ENCODE results near the gene CTBS.

The CTBS gene

DNA sequence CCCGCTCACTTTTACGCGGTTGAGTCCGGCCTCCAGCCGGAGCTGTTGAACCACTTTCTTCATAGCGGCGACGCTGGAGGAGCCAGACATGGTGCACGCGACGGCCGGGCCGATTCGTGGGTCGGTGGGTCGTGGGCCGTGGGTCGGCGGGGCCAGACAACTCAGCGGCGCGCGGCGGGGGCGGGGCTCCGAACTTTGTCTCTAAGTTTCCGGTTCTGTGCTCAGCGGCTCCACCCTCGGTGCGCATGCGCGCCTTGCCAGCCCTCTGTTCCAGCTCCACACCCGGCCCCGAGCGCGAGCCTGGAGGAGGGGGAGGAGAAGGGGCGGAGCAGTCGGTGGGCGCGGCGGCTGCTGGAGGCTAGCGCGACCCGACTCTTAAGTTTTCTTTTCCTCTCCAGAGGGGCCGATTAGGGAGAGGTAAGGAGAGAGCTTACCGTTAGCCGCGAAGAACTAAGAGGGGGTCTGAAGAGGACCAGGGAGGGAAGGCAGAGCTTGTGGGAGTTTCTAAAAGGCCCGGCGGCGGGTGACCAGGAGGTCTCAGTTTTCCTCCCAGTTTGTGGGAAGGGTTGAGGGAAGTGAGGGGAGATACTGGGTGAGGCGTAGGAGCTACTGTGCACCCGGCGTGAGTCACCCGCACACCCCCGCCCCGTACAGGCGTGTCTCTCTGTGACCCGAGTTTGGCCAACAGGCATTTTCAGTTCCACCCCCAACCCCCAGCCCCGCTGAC is 68.1 kb downstream of the CTBS start, which contains the start of the genes GNG5 and SPATA1:
Gene GNG5, minus strand, starts transcription at position 580 of the 727 bp plus-strand sequence. Its CDS starts 490 bp downstream, at position 90.
Gene SPATA1, plus strand, starts transcription at position 385 of the 727 bp plus-strand sequence. CDS start 9,974 bp downstream, outside the sequence.
- peak; percentile 96 for DNase-seq (ENCODE audit: low spot score)

DNA sequence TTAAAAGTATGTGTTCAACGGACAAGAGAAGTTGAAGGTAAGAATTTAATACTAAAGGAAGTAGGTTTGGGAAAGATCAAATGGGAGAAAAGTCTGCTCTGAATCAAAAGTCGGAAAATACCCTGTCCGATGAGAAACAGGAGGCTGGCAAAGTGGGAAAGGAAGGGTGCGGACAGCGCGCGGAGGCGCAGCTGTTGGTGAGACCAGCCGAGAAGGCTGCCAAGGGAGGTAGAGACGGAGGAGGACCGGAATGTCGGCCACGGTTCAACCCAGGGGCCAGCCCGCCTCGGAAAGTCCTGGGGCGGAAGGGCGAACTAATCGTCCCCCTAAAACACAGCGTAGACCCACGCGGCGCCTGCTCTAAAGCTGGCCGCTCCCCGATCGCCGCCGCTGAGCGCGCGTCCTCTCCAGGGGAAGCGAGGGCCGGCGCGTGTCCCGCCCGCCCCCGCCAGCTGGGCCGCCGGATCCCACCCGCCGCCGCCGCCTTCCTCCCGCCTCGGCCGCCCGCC is 68.7 kb downstream of the CTBS start:
- DNase-seq (ENCODE audit: low spot score), result peak; percentile 46

DNA sequence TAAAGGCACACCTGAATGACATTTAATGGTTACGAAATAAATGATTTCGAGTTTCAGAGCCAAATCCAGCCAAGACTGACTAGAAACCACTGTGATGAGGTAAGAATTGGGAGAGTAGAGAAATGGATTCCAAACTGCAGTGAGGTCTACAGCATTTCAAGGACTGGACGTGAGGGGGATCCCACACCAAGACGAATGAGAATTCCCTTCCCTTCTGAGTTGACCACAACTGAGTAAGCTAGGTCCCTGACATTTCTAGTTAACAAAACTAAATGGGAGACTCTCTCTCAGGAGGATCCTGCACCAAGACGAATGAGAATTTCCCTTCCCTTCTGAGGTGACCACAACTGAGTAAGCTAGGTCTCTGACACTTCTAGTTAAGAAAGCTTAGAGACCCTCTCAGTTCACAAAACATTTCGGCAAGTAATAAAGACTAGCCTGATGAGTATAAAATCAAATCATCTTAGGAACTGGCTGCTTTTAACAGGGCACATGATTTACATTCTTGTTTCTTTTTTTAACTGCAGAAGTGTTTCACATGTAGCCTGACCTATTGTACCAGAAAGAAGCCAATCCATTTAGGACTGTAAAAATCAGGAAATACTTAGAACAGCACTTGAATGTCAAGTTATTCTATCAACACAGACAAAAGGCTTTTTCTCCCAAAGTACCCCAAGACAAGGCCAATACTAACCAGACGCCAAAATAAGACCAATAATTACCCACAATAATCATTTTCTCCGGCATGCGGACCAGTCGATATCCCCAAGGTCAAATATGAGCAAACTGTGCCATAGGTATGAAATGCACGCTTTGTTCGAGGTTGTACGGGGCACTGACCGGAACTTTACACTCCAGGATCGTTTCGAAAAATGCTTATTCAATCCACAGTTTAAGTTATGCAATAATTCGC is 69.4 kb downstream of the CTBS start:
- peak; percentile 15 for DNase-seq (ENCODE audit: low spot score)

DNA sequence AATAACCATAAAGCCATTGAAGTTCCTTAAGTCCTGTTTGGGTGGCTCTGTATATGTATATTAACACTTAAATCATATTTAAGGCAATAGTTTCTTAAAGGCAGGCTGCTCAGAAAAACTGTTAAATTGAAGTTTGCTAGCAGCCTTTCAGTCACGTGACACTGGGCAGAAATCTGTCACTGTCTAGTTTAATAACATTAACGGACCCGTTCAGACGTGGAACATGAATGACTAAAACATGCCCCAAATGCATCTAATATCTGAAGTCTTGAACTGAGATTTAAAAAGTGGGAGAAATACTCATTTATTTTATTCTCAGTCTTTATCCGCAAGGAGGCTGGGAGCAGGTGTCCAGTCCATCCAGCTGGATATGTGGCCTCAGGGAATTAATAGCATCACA is 71.3 kb downstream of the CTBS start:
- DNase-seq (ENCODE audit: low spot score), result no peak
